ENCODE measurements around the gene SLPI. TPM values are rescaled to one million over a fixed set of nuclear protein-coding genes. Genes with fewer than 3 reads are reported as not detected.

Gene SLPI
- total and polyA plus RNA-seq, 2 of the 13 experiments (the other 11 are each of a cell fraction or from before 2014, with no cell fraction given), result 0.13 TPM; not detected in 1

DNA sequence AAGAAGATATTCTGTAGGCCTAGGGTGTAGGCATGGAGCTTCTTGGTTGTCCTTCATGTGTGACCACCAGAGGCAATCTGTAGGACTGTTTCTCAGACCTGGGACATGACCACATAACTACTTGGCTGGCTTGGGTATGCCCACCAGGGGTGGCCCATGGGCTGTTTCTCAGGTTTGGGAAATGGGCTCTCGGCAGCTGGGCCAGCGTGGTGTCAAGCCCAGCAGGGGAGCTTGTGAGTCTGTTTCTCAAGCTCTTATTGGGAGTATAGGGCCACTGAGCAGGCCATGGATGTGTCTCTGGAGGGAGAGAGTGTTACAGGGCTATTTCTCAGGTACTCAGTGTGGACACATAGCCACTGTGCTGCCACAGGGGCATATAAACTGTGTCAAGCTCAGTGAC is 35.7 kb downstream of the SLPI start:
- H3K9me3 ChIP-seq (ENCODE audit: low read length), result no peaks in the 10 kb centered on the region
- H3K27ac ChIP-seq (ENCODE audit: extremely low read length, insufficient read depth, low read length), result no peak overlapping the region
- no peaks in the 10 kb centered on the region for H3K36me3 ChIP-seq (replicated peaks in 1 of 2; ENCODE audit: control insufficient read depth in 1 of 2, insufficient read depth in 2 of 2, low read length in 2 of 2)
- FAIRE-seq (no peak), DNase-seq (ENCODE audit: low spot score) (no peak), ATAC-seq (peak; percentile 37; the same call in 2 of the 3 replicates)
- POLR2A ChIA-PET, result no interaction called here
- CTCF ChIA-PET (ENCODE audit: low intra/inter-chr PET ratio, low total read pairs), result no interaction called here
- H3K4me2 ChIP-seq (ENCODE audit: low read depth, low read length), result no peak overlapping the region
- H3K79me2 ChIP-seq (ENCODE audit: insufficient read depth, low read length), result no peaks in the 10 kb centered on the region
- TF ChIP-seq ZNF136 (CRISPR knock-in tag; IDR thresholded peaks at IDR 0.05; ENCODE audit: low read depth) (no peak), ERF (CRISPR knock-in tag; IDR thresholded peaks at IDR 0.05) (no peak), ZNF614 (CRISPR knock-in tag; IDR thresholded peaks at IDR 0.05; ENCODE audit: borderline replicate concordance) (no peak)
- no peak overlapping the region for H3K9ac ChIP-seq (ENCODE audit: insufficient read depth, low read depth, low read length)
- H4K20me1 ChIP-seq (ENCODE audit: insufficient read depth, low read length), result no peaks in the 10 kb centered on the region
- no peak overlapping the region for H2AFZ ChIP-seq (ENCODE audit: low read length)
- no peak overlapping the region for H3K4me3 ChIP-seq (replicated peaks in 1 of 3; ENCODE audit: insufficient read depth in 1 of 3, low read depth in 2 of 3, low read length in 3 of 3)
- peaks cover 2 to 8% of the 10 kb centered on the region in 2 experiments; a peak in 2 of 5 replicates for H3K27me3 ChIP-seq (ENCODE audit: control insufficient read depth in 1 of 2, insufficient read depth in 2 of 2, low read length in 2 of 2)
- intact Hi-C loops (cut with micrococcal nuclease; ENCODE audit: unreplicated experiment) (no loop called here), in situ Hi-C loops (cut with HindIII; ENCODE audit: extremely low pct_ligation_motif_present, low pct_unique_long_range_greater_than_20kb) (no loop called here)
- WGBS (ENCODE audit: low lambda C conversion rate), result no CpG with 5 or more reads among the region's 2 CpGs
- no peaks in the 10 kb centered on the region for H3K4me1 ChIP-seq (ENCODE audit: insufficient read depth, low read length)
- BruUV-seq (replicated peaks), result no TSS peak

- TF ChIP-seq PRDM15 (CRISPR knock-in tag; IDR thresholded peaks at IDR 0.05), result no peak
- TF ChIP-seq MNT (IDR thresholded peaks at IDR 0.05), result 0 out of 2 replicates have a peak, but pooled peaks have one; percentile 15
- Histone ChIP-seq H3K27me3 (ENCODE audit: control insufficient read depth in 1 of 2, insufficient read depth in 2 of 2, low read length in 2 of 2) (peaks cover 2 to 8% of the 10 kb centered on the region in 2 experiments; a peak in 2 of 5 replicates), H3K9ac (ENCODE audit: insufficient read depth, low read depth, low read length) (no peak overlapping the region), H3K9me3 (ENCODE audit: low read length) (no peaks in the 10 kb centered on the region), H3K4me1 (ENCODE audit: insufficient read depth, low read length) (no peaks in the 10 kb centered on the region), H2AFZ (ENCODE audit: low read length) (no peak overlapping the region), H3K4me3 (replicated peaks in 1 of 3; ENCODE audit: insufficient read depth in 1 of 3, low read depth in 2 of 3, low read length in 3 of 3) (no peak overlapping the region), H3K27ac (ENCODE audit: extremely low read length, insufficient read depth, low read length) (no peak overlapping the region), H4K20me1 (ENCODE audit: insufficient read depth, low read length) (no peaks in the 10 kb centered on the region), H3K79me2 (ENCODE audit: insufficient read depth, low read length) (no peaks in the 10 kb centered on the region), H3K36me3 (replicated peaks in 1 of 2; ENCODE audit: control insufficient read depth in 1 of 2, insufficient read depth in 2 of 2, low read length in 2 of 2) (no peaks in the 10 kb centered on the region), H3K4me2 (ENCODE audit: low read depth, low read length) (no peak overlapping the region)
- DNase-seq (ENCODE audit: low spot score) (no peak), ATAC-seq (no peak), FAIRE-seq (no peak)
- intact Hi-C loops (cut with micrococcal nuclease; ENCODE audit: unreplicated experiment) (no loop called here), in situ Hi-C loops (cut with HindIII; ENCODE audit: extremely low pct_ligation_motif_present, low pct_unique_long_range_greater_than_20kb) (no loop called here)
- CTCF ChIA-PET (ENCODE audit: low intra/inter-chr PET ratio, low total read pairs), result no interaction called here
- POLR2A ChIA-PET, result no interaction called here
- no TSS peak for BruUV-seq (replicated peaks)
- WGBS (ENCODE audit: low lambda C conversion rate), result 3% methylated on average over 4 of the region's 4 CpGs
Measured at GRCh38 chr20:45218124-45218523, 36.2 kb downstream of the SLPI start.
